Measurements from ENCODE around the gene MACROD2.

MACROD2 gene

DNA sequence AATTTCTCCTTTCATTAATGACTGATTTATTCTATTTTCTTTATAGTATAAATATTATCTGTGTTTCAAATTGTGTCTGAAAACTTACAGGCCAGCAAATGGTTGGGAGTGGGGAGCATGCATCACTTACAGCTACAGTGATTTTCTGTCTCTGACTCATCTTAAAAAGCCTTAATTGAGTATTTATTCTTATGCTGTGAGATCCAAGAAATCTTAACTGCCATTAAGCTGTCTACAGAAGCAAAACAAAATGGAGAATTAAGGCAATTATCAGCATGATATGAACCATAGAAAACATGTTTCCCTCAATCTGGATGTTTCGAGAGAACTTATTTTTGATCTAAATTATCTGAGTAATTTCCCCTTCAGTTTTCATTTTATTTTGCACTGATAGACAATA lies 1746.8 kb downstream of the MACROD2 start (continued):
- TF ChIP-seq TSHZ2 (CRISPR knock-in tag; IDR thresholded peaks at IDR 0.05), result no peak
- TF ChIP-seq, protein P1, sequence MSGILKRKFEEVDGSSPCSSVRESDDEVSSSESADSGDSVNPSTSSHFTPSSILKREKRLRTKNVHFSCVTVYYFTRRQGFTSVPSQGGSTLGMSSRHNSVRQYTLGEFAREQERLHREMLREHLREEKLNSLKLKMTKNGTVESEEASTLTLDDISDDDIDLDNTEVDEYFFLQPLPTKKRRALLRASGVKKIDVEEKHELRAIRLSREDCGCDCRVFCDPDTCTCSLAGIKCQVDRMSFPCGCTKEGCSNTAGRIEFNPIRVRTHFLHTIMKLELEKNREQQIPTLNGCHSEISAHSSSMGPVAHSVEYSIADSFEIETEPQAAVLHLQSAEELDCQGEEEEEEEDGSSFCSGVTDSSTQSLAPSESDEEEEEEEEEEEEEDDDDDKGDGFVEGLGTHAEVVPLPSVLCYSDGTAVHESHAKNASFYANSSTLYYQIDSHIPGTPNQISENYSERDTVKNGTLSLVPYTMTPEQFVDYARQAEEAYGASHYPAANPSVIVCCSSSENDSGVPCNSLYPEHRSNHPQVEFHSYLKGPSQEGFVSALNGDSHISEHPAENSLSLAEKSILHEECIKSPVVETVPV (CRISPR knock-in tag; IDR thresholded peaks at IDR 0.05), result peak; percentile 86; the same call in 1 of the 2 replicates
- TF ChIP-seq PPARA (CRISPR knock-in tag; IDR thresholded peaks at IDR 0.05; ENCODE audit: borderline replicate concordance), result no peak
- TF ChIP-seq ISL1 (CRISPR knock-in tag; IDR thresholded peaks at IDR 0.05), result peak; percentile 100
- TF ChIP-seq ZFP30 (CRISPR knock-in tag; IDR thresholded peaks at IDR 0.05), result no peak
- TF ChIP-seq ZC3H10 (CRISPR knock-in tag; IDR thresholded peaks at IDR 0.05), result peak; percentile 93
- TF ChIP-seq, protein P2, sequence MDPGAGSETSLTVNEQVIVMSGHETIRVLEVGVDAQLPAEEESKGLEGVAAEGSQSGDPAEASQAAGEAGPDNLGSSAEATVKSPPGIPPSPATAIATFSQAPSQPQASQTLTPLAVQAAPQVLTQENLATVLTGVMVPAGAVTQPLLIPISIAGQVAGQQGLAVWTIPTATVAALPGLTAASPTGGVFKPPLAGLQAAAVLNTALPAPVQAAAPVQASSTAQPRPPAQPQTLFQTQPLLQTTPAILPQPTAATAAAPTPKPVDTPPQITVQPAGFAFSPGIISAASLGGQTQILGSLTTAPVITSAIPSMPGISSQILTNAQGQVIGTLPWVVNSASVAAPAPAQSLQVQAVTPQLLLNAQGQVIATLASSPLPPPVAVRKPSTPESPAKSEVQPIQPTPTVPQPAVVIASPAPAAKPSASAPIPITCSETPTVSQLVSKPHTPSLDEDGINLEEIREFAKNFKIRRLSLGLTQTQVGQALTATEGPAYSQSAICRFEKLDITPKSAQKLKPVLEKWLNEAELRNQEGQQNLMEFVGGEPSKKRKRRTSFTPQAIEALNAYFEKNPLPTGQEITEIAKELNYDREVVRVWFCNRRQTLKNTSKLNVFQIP (CRISPR knock-in tag; IDR thresholded peaks at IDR 0.05; ENCODE audit: borderline replicate concordance, low read depth), result peak; percentile 29; the same call in 1 of the 2 replicates
- peak; percentile 63; the same call in 1 of the 2 replicates for TF ChIP-seq SNAI2 (CRISPR knock-in tag; IDR thresholded peaks at IDR 0.05)
- TF ChIP-seq ZNF70 (CRISPR knock-in tag; IDR thresholded peaks at IDR 0.05), result no peak
- TF ChIP-seq ZFP3 (CRISPR knock-in tag; IDR thresholded peaks at IDR 0.05), result no peak
- peak; percentile 90; the same call in 1 of the 2 replicates for TF ChIP-seq GLIS3 (CRISPR knock-in tag; IDR thresholded peaks at IDR 0.05)
- no peak for TF ChIP-seq OSR1 (CRISPR knock-in tag; IDR thresholded peaks at IDR 0.05)

DNA sequence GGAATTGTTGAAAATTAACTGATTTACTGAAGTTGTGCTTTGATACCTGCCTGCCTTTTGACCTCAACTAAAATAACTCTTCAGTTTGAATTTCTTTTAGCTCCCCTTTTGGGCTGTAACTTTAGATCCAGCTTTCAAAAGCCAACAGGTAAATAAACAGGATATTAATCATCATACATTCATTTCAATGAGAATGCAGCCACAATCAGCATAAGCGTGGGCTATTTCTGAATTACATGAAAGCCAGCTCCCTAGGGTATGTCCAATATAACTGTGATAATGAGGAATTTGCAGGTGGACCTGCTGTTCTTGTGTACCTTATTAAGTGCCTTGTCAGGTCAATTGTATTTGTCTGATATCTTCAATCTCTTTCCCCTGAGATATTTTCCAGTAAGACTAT lies 1747.3 kb downstream of the MACROD2 start:
- TF ChIP-seq, protein P2 (CRISPR knock-in tag; IDR thresholded peaks at IDR 0.05; ENCODE audit: borderline replicate concordance, low read depth), result no peak
- TF ChIP-seq, protein P1 (CRISPR knock-in tag; IDR thresholded peaks at IDR 0.05), result no peak
- no peak for TF ChIP-seq ZNF565 (CRISPR knock-in tag; conservative IDR thresholded peaks at IDR 0.05; ENCODE audit: low read depth)
- TF ChIP-seq CSDC2 (CRISPR knock-in tag; IDR thresholded peaks at IDR 0.05), result no peak
- TF ChIP-seq BACH2 (CRISPR knock-in tag; IDR thresholded peaks at IDR 0.05; ENCODE audit: borderline replicate concordance), result no peak
- TF ChIP-seq ZC3H10 (CRISPR knock-in tag; IDR thresholded peaks at IDR 0.05), result no peak
- no peak for TF ChIP-seq TOX (CRISPR knock-in tag; IDR thresholded peaks at IDR 0.05; ENCODE audit: borderline replicate concordance)
- TF ChIP-seq GLIS3 (CRISPR knock-in tag; IDR thresholded peaks at IDR 0.05), result no peak
- TF ChIP-seq ESRRG (CRISPR knock-in tag; IDR thresholded peaks at IDR 0.05), result no peak
- no peak for TF ChIP-seq ZFP3 (CRISPR knock-in tag; IDR thresholded peaks at IDR 0.05)
- no peak for TF ChIP-seq ARNTL (CRISPR knock-in tag; IDR thresholded peaks at IDR 0.05; ENCODE audit: borderline replicate concordance, low read depth)
- TF ChIP-seq PPARA (CRISPR knock-in tag; IDR thresholded peaks at IDR 0.05; ENCODE audit: borderline replicate concordance), result no peak
- TF ChIP-seq PATZ1 (CRISPR knock-in tag; IDR thresholded peaks at IDR 0.05; ENCODE audit: borderline replicate concordance), result no peak
- TF ChIP-seq TCF4 (CRISPR knock-in tag; IDR thresholded peaks at IDR 0.05; ENCODE audit: borderline replicate concordance), result no peak
- TF ChIP-seq CREB5 (CRISPR knock-in tag; IDR thresholded peaks at IDR 0.05; ENCODE audit: low read depth), result no peak
- ATAC-seq, result no peak
